Lower leg skin (tissue), 3 donors: ENCODE data around the gene SORL1.

Experiments used
- POLR2A ChIP-seq, 2 donors: fragments of 450-650 bp; IDR thresholded peaks; one replicate each; pipeline ENCODE4 v1.6.1; 2016 to 2017; ENCODE audit warnings: antibody characterized with exemption in 2 of 2, mild to moderate bottlenecking in 1 of 2, moderate library complexity in 1 of 2
- TF ChIP-seq, protein P1 (sequence below), 3 donors: fragments of 450-650 bp; IDR thresholded peaks; one replicate each; pipeline ENCODE4 v1.5.1; 2016; ENCODE audit warnings: antibody characterized with exemption in 3 of 3, mild to moderate bottlenecking in 3 of 3, moderate library complexity in 2 of 3

DNA sequence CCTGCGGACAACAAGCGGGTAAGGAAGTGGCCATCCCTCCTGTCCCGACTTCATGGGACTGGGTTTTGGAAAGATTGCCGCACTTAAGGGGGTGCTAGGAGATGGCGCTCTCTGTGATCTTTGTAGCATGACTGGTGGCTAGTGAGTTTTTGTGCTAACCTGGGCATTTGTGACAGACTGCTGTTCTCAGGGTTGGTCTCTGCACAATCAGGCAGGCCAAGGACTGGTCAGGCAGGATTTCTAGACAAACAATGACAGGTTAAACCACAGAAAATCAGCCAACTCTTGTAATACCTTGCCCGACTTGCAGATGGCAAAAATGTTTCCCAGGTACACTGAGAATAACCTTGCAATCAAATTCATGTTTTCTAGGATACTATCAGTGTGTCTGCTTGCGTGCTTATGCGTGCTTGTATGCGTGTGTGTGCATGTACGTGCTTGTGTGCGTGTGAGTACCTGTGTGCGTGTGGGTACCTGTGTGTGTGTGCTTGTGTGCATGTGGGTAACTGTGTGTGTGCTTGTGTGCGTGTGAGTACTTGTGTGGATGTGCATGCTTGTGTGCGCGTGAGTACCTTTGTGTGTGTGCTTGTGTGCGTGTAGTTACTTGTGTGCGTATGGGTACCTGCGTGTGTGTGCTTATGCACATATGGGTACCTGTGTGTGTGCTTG is 26.2 kb downstream of the SORL1 start:
- TF ChIP-seq, protein P1, sequence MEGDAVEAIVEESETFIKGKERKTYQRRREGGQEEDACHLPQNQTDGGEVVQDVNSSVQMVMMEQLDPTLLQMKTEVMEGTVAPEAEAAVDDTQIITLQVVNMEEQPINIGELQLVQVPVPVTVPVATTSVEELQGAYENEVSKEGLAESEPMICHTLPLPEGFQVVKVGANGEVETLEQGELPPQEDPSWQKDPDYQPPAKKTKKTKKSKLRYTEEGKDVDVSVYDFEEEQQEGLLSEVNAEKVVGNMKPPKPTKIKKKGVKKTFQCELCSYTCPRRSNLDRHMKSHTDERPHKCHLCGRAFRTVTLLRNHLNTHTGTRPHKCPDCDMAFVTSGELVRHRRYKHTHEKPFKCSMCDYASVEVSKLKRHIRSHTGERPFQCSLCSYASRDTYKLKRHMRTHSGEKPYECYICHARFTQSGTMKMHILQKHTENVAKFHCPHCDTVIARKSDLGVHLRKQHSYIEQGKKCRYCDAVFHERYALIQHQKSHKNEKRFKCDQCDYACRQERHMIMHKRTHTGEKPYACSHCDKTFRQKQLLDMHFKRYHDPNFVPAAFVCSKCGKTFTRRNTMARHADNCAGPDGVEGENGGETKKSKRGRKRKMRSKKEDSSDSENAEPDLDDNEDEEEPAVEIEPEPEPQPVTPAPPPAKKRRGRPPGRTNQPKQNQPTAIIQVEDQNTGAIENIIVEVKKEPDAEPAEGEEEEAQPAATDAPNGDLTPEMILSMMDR (IDR thresholded peaks at IDR 0.05), result no peak
- no peak for TF ChIP-seq POLR2A (IDR thresholded peaks at IDR 0.05)
